Forelimb muscle (tissue), 1 donor: Measurements from ENCODE around the gene MAP1S. TPM values are rescaled to one million over a fixed set of nuclear protein-coding genes. Genes with fewer than 3 reads are reported as not detected.

Source experiments
- DNase-seq: peaks from one replicate; pipeline ENCODE4 v3.0.0-alpha.2; 2013; ENCODE audit warnings: low read depth
- polyA plus RNA-seq: library from polyadenylated mRNA; unstranded; fragments of 120-200 nt; gene quantifications from one replicate; pipeline ENCODE4 v1.2.1, GENCODE V29; 2013; ENCODE audit not compliant: insufficient read length

MAP1S gene
- polyA plus RNA-seq, 1 donor: 28.4 TPM

DNA sequence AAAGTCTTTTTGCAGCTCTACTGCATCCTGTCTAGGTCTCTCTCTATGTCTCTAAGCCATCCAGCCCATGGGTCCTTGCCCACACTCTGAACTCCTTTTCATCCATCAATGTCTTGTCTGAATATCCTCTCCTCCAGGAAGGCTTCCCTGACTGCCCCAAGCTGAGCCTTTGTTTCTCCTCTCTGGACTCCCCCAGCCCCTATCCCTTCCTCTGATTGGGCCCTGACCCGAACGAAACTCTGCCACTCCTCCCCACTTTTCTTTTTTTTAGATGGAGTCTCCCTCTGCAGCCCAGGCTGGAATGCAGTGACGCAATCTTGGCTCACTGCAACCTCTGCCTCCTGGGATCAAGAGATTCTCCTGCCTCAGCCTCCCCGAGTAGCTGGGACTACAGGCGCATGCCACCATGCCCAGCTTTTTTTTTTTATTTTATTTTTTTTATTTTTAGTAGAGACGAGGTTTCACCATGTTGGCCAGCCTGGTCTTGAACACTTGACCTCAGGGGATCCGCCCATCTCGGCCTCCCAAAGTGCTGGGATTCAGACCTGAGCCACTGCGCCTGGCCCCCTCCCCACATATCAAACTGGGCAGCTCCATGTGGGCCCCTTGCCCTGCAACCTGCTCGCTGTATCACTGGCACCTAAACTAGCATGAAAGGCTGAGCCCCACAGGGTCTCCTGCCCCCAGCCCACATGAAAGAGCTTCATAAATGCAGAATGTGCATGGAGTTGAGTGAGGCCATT lies 30.3 kb upstream of the MAP1S start:
- no peak for DNase-seq

DNA sequence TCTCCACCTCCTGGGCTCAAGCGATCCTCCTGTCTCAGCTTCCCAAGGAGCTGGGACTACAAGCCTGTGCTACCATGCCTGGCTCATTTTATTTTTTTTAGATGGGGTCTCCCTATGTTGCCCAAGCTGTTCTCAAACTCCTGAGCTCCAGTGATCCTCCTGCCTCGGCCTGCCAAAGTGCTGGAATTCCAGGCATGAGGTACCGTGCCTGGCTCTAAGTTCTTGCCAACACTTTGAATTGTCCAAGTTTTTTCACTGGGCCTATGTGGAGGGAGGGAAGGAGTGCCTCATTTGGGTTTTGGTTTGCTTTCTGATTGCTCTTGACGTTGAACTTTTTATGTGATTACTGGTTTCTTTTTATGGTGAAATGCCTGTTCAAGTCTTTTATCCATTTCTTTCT lies 26.7 kb upstream of the MAP1S start:
- no peak for DNase-seq

GRCh38 chr19:17695198-17695597 lies 24.1 kb upstream of the MAP1S start:
- no peak for DNase-seq

DNA sequence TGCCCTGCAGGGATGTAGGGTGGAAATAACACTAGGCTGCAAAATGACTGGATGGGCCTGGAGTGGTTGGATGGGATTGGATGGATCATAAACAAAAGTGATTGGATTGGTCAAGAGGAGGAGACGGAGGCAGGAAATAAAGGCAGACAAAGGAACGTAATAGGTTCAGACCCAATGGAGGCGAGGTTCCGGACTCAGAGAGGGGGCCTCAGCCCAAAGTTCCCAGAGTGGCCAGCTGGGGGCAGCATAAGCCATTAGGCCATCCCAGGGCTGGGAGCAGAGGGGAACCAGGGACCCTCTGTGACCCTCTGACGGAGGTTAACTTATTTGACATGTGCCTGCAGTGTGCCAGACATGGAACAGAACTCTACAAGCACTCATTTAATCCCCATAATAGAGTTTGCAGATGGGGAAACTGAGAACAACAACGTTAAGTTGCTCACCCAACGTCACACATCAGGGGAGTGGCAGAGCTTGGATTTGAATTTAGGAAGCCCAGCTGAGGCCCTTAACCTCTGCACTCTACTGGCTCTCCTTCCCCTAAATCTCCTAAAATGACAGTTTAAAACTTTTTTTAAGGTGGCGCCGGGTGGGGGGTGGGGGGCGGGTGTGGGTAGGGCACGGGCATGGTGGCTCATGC lies 15.3 kb upstream of the MAP1S start:
- no peak for DNase-seq

DNA sequence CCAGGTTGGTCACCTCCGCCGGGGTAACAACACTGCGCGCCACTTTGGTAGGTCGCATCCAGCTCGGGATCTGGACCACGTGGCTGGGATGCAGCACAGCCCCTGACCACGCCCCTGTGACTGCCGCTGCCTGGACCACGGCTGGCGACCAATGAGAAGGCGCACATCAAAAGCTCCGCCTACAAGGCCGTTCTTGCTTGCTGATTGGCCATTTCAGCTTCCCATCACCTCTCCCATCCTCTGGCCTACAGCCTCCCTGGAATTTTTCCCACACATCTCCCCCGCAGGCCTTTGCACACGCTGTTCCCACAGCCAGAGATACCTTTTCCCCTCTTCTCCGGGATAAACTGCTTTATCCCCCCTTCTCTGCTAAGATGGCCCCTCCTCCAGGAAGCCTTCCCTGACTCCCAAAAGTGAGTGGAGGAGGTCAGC lies 12.5 kb upstream of the MAP1S start:
- DNase-seq: no peak

DNA sequence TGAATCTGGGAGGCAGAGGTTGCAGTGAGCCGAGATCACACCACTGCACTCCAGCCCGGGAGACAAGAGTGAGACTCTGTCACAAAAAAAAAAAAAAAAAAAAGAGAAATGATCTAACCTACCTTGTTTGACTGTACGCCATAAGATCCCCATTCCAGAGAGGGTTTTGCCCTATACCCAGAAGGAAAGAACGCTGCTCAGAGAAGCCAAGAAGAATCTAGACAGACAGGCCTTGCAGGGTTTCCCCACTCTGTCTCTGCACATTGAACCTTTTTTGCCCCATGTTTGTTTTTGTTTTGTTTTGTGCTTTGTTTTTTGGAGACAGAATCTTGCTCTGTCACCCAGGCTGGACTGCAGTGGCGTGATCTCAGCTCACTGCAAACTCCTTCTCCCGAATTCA lies 7.4 kb upstream of the MAP1S start:
- DNase-seq: no peak

- DNase-seq: no peak
These were observed 2.9 kb upstream of the MAP1S start for GRCh38 chr19:17716309-17716929.

- no peak for DNase-seq
These were observed 732 bp upstream of the MAP1S start for GRCh38 chr19:17718550-17718946.

- DNase-seq: no peak
These were observed 585 bp downstream of the MAP1S start for GRCh38 chr19:17719730-17720400.

DNA sequence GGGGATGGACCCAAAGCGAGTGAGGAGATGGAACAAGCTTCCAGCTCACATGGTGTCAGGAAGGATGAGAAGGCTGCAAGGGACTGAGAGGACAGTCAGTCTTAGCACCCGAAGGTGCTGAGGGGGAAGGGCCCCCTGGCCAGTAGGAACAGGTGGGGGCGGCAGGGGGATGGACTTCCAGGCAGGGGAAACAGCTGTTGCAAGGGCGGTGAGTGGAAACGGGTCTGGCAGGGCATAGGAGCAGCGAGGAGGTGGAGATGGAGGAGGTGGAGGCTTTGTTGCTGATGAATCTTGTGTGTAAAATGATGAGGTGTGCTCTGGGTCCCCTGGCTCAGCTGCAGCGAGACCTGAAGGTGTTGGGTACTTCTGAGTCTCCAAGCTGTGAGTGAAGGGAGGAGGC lies 1.2 kb downstream of the MAP1S start:
- no peak for DNase-seq

GRCh38 chr19:17721111-17721628 lies 1.9 kb downstream of the MAP1S start:
- no peak for DNase-seq

- no peak for DNase-seq
These were observed 2.5 kb downstream of the MAP1S start for GRCh38 chr19:17721821-17722220.

DNA sequence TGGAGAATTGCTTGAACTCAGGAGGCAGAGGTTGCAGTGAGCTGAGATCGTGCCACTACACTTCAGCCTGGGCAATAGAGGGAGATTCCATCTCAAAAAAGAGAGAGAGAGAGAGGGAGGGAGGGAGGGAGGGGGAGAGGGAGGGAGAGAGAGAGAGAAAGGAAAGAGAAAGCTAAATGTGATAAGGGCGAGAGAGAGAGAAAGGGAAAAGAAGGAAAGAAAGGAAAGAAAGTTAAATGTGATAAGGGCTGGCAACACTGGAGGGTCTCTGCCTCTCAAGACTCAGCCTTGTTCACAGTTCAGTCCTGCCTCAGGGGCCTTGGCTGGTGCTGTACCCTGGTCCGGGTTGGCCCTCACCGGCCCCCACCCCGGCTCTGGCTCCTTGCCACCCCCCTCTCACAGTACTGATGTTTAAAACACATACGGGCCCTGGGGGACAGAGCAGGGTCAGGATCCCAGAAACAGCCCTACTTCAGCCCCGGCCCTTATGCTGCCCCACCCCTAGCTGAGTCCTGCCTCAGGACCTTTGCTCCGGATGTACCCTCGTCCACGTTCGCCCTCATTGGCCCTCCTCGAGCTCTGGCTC lies 3.5 kb downstream of the MAP1S start:
- DNase-seq: no peak

- DNase-seq: no peak
These were observed 5.4 kb downstream of the MAP1S start for GRCh38 chr19:17724655-17725054.

- no peak for DNase-seq
These were observed 6.3 kb downstream of the MAP1S start for GRCh38 chr19:17725422-17726078.

GRCh38 chr19:17726136-17726741 lies 7.0 kb downstream of the MAP1S start:
- DNase-seq: no peak

- DNase-seq: no peak
These were observed 7.9 kb downstream of the MAP1S start for GRCh38 chr19:17726964-17727773.

DNA sequence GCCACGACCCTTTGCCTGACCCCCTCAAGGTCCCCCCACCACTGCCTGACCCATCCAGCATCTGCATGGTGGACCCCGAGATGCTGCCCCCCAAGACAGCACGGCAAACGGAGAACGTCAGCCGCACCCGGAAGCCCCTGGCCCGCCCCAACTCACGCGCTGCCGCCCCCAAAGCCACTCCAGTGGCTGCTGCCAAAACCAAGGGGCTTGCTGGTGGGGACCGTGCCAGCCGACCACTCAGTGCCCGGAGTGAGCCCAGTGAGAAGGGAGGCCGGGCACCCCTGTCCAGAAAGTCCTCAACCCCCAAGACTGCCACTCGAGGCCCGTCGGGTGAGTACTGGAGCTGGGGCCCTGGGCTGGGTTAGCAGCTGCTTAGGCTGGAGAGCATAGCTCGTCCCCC lies 8.6 kb downstream of the MAP1S start:
- no peak for DNase-seq

GRCh38 chr19:17733127-17733526 lies 13.8 kb downstream of the MAP1S start:
- DNase-seq: no peak

DNA sequence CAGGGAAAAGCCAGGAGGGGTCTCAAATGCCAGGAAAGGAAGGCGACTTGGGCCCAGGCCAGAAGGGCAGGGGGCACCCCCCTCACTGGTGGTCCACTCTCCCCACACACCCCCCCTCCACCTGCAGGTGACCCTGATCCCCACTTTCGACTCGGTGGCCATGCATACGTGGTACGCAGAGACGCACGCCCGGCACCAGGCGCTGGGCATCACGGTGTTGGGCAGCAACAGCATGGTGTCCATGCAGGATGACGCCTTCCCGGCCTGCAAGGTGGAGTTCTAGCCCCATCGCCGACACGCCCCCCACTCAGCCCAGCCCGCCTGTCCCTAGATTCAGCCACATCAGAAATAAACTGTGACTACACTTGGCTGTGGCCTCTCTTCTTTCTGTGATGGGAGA lies 14.9 kb downstream of the MAP1S start:
- no peak for DNase-seq
